Measurements from ENCODE around the gene WNK3. TPM values are rescaled to one million over a fixed set of nuclear protein-coding genes. Genes with fewer than 3 reads are reported as not detected.

Gene WNK3
- total and polyA plus RNA-seq, 10 of the 15 experiments (the other 5 are each of a cell fraction or from before 2014, with no cell fraction given): 0.02 to 0.15 (median 0.03) TPM; not detected in 1

DNA sequence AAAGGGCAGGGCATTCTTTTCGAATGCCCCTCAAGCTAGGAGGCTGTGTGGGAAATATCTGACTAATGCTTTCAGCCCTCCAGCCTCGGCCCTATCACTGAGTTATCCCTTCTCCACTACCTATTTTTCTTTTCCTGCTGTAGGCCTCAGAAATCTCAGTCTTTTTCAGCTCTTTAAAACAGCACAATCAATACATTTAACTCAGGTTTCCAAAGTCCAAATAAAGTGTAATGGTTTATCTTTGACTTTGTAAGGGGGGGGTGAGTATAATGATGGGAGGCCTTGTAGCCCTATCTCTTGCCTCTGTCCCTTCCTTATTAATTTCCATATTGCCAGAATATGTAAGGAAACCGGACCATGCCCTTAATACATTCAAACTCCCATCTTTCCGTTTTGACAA, 1.6 kb upstream of the WNK3 start (continued):
- TF ChIP-seq, protein P1, sequence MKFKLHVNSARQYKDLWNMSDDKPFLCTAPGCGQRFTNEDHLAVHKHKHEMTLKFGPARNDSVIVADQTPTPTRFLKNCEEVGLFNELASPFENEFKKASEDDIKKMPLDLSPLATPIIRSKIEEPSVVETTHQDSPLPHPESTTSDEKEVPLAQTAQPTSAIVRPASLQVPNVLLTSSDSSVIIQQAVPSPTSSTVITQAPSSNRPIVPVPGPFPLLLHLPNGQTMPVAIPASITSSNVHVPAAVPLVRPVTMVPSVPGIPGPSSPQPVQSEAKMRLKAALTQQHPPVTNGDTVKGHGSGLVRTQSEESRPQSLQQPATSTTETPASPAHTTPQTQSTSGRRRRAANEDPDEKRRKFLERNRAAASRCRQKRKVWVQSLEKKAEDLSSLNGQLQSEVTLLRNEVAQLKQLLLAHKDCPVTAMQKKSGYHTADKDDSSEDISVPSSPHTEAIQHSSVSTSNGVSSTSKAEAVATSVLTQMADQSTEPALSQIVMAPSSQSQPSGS (IDR thresholded peaks at IDR 0.05; ENCODE audit: low read length): no peak
- no peak for TF ChIP-seq SPI1 (IDR thresholded peaks at IDR 0.05; ENCODE audit: borderline replicate concordance, insufficient read depth, low read depth, low read length)

DNA sequence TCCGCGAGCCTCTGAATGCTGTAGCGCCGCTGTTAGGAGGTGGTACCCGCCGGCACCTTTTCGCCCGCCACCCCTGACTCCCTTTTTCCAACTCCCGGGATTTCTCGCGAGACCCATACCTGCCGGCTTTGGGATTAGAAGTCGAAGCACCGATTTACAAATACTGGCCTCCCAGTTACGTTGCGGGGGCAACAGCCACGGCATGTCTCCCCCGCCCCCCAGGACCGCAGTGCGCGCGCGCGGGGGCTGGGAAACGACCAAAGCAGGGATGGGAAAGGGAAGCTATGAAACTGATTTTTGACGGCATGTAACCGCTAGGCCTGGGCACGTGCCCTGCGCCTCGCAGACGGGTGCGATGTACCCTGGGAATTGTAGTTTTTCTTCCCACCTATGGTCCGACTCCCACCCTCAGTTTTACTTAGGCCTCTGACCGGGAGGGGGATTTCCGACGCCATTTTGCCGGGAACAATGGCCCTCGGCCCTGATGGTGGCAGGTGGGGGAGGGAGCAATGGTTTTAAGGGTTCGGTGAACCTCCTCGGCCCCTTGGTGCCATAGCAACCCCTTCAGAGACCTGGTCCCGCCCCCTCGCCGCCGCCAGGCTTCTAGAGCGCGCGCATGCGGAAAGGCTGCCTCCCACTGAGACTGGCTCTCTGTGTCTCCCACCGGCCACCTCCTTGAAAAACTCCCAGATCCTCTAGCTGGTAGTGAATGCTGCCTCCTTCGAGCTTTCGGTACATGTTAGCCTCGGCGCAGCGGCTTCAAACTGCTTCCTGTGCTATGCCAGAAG, 772 bp upstream of the WNK3 start:
- Histone ChIP-seq H3K27me3 (replicated peaks in 1 of 2; ENCODE audit: control insufficient read depth in 2 of 2, insufficient read depth in 2 of 2, low read length in 1 of 2) (no peaks in the 10 kb centered on the region; a peak in 1 of 4 replicates), H3K27ac (ENCODE audit: control insufficient read depth, insufficient read depth) (no peak overlapping the region), H3K4me3 (peak overlapping the region; percentile 50; the same call in 1 of the 2 replicates), H3K36me3 (ENCODE audit: control insufficient read depth in 2 of 2, insufficient read depth in 2 of 2, low read length in 1 of 2) (no peaks in the 10 kb centered on the region), H3K9ac (ENCODE audit: control insufficient read depth, insufficient read depth, low read length) (no peak overlapping the region), H3K4me1 (ENCODE audit: control insufficient read depth, insufficient read depth, low read length) (0 out of 2 replicates have a peak, but pooled peaks cover 3% of the 10 kb centered on the region), H3K9me3 (replicated peaks; ENCODE audit: control insufficient read depth, insufficient read depth, low read length) (no peaks in the 10 kb centered on the region; the same call in 2 of the 3 replicates), H3K79me2 (ENCODE audit: control insufficient read depth, insufficient read depth, low read length) (no peaks in the 10 kb centered on the region), H3K4me2 (ENCODE audit: control insufficient read depth, insufficient read depth) (peak overlapping the region; percentile 64), H2AFZ (ENCODE audit: control insufficient read depth, low read depth, low read length) (peak overlapping the region; percentile 63), H4K20me1 (ENCODE audit: control insufficient read depth, insufficient read depth) (no peaks in the 10 kb centered on the region)
- BruUV-seq (replicated peaks): no TSS peak
- POLR2A ChIA-PET: no interaction called here
- in situ Hi-C loops (cut with MboI) (no loop called here), intact Hi-C loops (cut with micrococcal nuclease; ENCODE audit: unreplicated experiment) (no loop called here)
- SMC1A ChIA-PET (ENCODE audit: uncharacterized antibody, unreplicated experiment): no interaction called here
- CTCF ChIA-PET: no interaction called here
- FAIRE-seq (no peak), ATAC-seq (no peak), DNase-seq (ENCODE audit: low read depth, low spot score) (no peak)
- RAD21 ChIA-PET (ENCODE audit: unreplicated experiment): no interaction called here
- 51% methylated on average over 54 of the region's 54 CpGs for WGBS (ENCODE audit: insufficient coverage, insufficient replicate concordance, low lambda C conversion rate, missing lambda C conversion rate)
- TF ChIP-seq YY1 (IDR thresholded peaks at IDR 0.05; ENCODE audit: low read depth, low read length) (peak; percentile 77; the same call in 1 of the 2 replicates), BHLHE40 (IDR thresholded peaks at IDR 0.05; ENCODE audit: borderline replicate concordance in 1 of 2, low read depth in 2 of 2, low read length in 1 of 2) (peak; percentile 41 to 45; a peak in 2 of 4 replicates), CHD2 (IDR thresholded peaks at IDR 0.05; ENCODE audit: borderline replicate concordance, low read depth, low read length) (peak; percentile 31; the same call in 1 of the 2 replicates), KDM1A (IDR thresholded peaks at IDR 0.05; ENCODE audit: borderline replicate concordance) (no peak), MYB (IDR thresholded peaks at IDR 0.05; ENCODE audit: borderline replicate concordance, low read depth, low read length) (no peak)

Data from GM12878 (cell line).